ENCODE results near the gene TAB3. TPM values are rescaled to one million over a fixed set of nuclear protein-coding genes. Genes with fewer than 3 reads are reported as not detected.

Gene TAB3
- polyA plus RNA-seq, 3 donors, result 4.4 to 11.8 (median 5.4) TPM

DNA sequence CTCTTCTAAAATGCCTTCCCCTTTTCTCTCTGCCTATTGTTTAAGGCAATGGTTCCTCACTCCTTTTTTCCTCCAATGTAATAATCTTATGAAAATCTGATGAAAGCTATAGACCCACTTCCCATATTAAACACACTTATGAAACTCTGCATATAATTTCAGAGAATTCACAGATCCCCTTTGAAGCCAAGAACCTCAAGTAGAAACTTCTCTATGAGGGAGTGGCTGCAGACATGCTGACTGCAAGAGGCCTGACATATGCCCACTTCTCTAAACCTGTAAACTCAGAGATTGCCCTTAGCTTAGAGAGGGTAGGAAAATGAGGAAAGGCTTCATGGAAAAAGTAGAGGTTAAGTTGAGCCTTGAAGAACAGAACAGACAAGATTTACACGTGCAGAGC is 37.6 kb downstream of the TAB3 start:
- H3K27ac Mint-ChIP-seq, result peak overlapping the region in 5 of 7 donors; percentile 4 to 53 (median 31)
- Histone ChIP-seq H3K4me3 (replicated peaks in 1 of 3; ENCODE audit: low read depth in 2 of 3, low read length in 3 of 3) (no peak overlapping the region), H3K27me3 (ENCODE audit: control insufficient read depth in 2 of 2, insufficient read depth in 2 of 2, low read length in 2 of 2) (no peaks in the 10 kb centered on the region), H3K9me3 (replicated peaks in 1 of 2; ENCODE audit: control insufficient read depth in 1 of 2, insufficient read depth in 1 of 2, low read length in 2 of 2) (no peaks in the 10 kb centered on the region), H3K79me2 (ENCODE audit: insufficient read depth, low read length) (no peaks in the 10 kb centered on the region), H3K27ac (ENCODE audit: low read depth in 1 of 2, low read length in 2 of 2) (peak overlapping the region in 1 of 2 donors; percentile 16), H3K4me2 (replicated peaks; ENCODE audit: extremely low read depth, low read length, poor library complexity, severe bottlenecking) (no peak overlapping the region), H4K20me1 (ENCODE audit: insufficient read depth, low read length) (no peaks in the 10 kb centered on the region), H2AFZ (ENCODE audit: insufficient read depth, low read depth, low read length, poor library complexity, severe bottlenecking) (no peak overlapping the region), H3K4me1 (ENCODE audit: control insufficient read depth in 1 of 2, insufficient read depth in 2 of 2, low read length in 2 of 2) (peaks cover 0 to 2% of the 10 kb centered on the region in 2 donors), H3K36me3 (replicated peaks in 1 of 2; ENCODE audit: control insufficient read depth in 1 of 2, insufficient read depth in 2 of 2, low read length in 2 of 2) (peaks cover 23 to 45% of the 10 kb centered on the region in 2 donors), H3K9ac (ENCODE audit: insufficient read depth, low read length, poor library complexity, severe bottlenecking) (no peak overlapping the region)
- peaks cover 27 to 35% of the 10 kb centered on the region in 2 donors for H3K36me3 Mint-ChIP-seq
- H3K4me1 Mint-ChIP-seq, result peaks cover 7% of the 10 kb centered on the region
- no peak for DNase-seq
- WGBS (ENCODE audit: insufficient coverage), result no CpG with 5 or more reads among the region's 1 CpG
- no peak overlapping the region for H3K4me3 Mint-ChIP-seq
- H3K27me3 Mint-ChIP-seq (ENCODE audit: low read depth in 3 of 3), result peaks cover 0 to 10% (median 0%) of the 10 kb centered on the region in 3 donors
- TF ChIP-seq, protein P1, sequence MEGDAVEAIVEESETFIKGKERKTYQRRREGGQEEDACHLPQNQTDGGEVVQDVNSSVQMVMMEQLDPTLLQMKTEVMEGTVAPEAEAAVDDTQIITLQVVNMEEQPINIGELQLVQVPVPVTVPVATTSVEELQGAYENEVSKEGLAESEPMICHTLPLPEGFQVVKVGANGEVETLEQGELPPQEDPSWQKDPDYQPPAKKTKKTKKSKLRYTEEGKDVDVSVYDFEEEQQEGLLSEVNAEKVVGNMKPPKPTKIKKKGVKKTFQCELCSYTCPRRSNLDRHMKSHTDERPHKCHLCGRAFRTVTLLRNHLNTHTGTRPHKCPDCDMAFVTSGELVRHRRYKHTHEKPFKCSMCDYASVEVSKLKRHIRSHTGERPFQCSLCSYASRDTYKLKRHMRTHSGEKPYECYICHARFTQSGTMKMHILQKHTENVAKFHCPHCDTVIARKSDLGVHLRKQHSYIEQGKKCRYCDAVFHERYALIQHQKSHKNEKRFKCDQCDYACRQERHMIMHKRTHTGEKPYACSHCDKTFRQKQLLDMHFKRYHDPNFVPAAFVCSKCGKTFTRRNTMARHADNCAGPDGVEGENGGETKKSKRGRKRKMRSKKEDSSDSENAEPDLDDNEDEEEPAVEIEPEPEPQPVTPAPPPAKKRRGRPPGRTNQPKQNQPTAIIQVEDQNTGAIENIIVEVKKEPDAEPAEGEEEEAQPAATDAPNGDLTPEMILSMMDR (IDR thresholded peaks at IDR 0.05), result no peak
- intact Hi-C loops (cut with micrococcal nuclease), result no loop called here
- no peaks in the 10 kb centered on the region for H3K9me3 Mint-ChIP-seq

DNA sequence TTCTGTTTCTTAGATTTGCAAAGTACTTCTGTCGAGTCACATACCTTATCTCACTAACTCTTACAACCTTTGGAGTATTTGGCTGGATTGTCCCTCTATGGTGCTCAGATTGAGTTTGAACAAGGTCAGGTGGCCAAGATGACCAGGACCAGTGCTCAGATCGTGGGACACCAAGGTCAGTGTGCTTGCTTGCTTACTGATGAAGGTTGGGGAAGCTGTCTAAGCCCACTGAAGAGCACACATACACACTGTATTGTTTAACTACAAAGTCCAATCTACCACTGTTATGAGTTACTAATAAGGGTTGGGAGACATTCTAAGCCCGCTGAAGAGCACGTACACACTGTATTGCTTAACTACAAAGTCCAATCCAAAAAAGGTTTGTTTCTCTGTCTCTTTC is 53.7 kb downstream of the TAB3 start:
- Histone ChIP-seq H3K36me3 (replicated peaks in 1 of 2; ENCODE audit: control insufficient read depth in 1 of 2, insufficient read depth in 2 of 2, low read length in 2 of 2) (peaks cover 41 to 68% of the 10 kb centered on the region in 2 donors), H3K4me1 (ENCODE audit: control insufficient read depth in 1 of 2, insufficient read depth in 2 of 2, low read length in 2 of 2) (no peaks in the 10 kb centered on the region), H4K20me1 (ENCODE audit: insufficient read depth, low read length) (no peaks in the 10 kb centered on the region), H3K9ac (ENCODE audit: insufficient read depth, low read length, poor library complexity, severe bottlenecking) (no peak overlapping the region), H3K4me3 (replicated peaks in 1 of 3; ENCODE audit: low read depth in 2 of 3, low read length in 3 of 3) (no peak overlapping the region), H2AFZ (ENCODE audit: insufficient read depth, low read depth, low read length, poor library complexity, severe bottlenecking) (no peak overlapping the region), H3K9me3 (replicated peaks in 1 of 2; ENCODE audit: control insufficient read depth in 1 of 2, insufficient read depth in 1 of 2, low read length in 2 of 2) (no peaks in the 10 kb centered on the region), H3K27ac (ENCODE audit: low read depth in 1 of 2, low read length in 2 of 2) (no peak overlapping the region), H3K79me2 (ENCODE audit: insufficient read depth, low read length) (no peaks in the 10 kb centered on the region), H3K27me3 (ENCODE audit: control insufficient read depth in 2 of 2, insufficient read depth in 2 of 2, low read length in 2 of 2) (peaks cover 0 to 3% of the 10 kb centered on the region in 2 donors), H3K4me2 (replicated peaks; ENCODE audit: extremely low read depth, low read length, poor library complexity, severe bottlenecking) (no peak overlapping the region)
- H3K27me3 Mint-ChIP-seq (ENCODE audit: low read depth in 3 of 3), result peaks cover 0 to 8% (median 0%) of the 10 kb centered on the region in 3 donors
- no peak for DNase-seq
- H3K4me3 Mint-ChIP-seq, result no peak overlapping the region
- H3K36me3 Mint-ChIP-seq, result peaks cover 45 to 59% of the 10 kb centered on the region in 2 donors
- WGBS (ENCODE audit: insufficient coverage), result no CpG with 5 or more reads among the region's 4 CpGs
- intact Hi-C loops (cut with micrococcal nuclease), result no loop called here
- H3K9me3 Mint-ChIP-seq, result peaks cover 0 to 2% (median 0%) of the 10 kb centered on the region in 7 donors
- H3K27ac Mint-ChIP-seq, result peak overlapping the region in 2 of 7 donors; percentile 32 to 59
- H3K4me1 Mint-ChIP-seq, result no peaks in the 10 kb centered on the region
- TF ChIP-seq, protein P1 (IDR thresholded peaks at IDR 0.05), result no peak
